Gastrocnemius medialis (tissue), 4 donors: Measurements from ENCODE around the gene ZC3H7B.

Experiments
- CTCF ChIP-seq, 5 experiments: fragments of 450-650 bp in 3 of 5; fragments of 200-600 bp in 2 of 5; sonication (generic) in 2 of 5; IDR thresholded peaks in 4 of 5; conservative IDR thresholded peaks in 1 of 5; 1 replicate in 4 of 5; 2 replicates in 1 of 5; pipeline ENCODE4 v1.5.1; 2016 to 2019; ENCODE audit warnings: antibody characterized with exemption in 5 of 5, mild to moderate bottlenecking in 3 of 5, moderate library complexity in 3 of 5
- POLR2A ChIP-seq, 2 donors: fragments of 450-650 bp; IDR thresholded peaks; one replicate each; pipeline ENCODE4 v1.6.1; 2017; ENCODE audit warnings: antibody characterized with exemption in 2 of 2, mild to moderate bottlenecking in 2 of 2, moderate library complexity in 2 of 2

- TF ChIP-seq CTCF (IDR thresholded peaks at IDR 0.05 in 4 of 5, conservative IDR thresholded peaks at IDR 0.05 in 1 of 5) (no peak), POLR2A (IDR thresholded peaks at IDR 0.05) (no peak)
Observed at GRCh38 chr22:41257696-41258095, 43.6 kb upstream of the ZC3H7B start.
